GM18507 (cell line): Measurements from ENCODE around the gene THAP12.

ENCODE experiments used
- DNase-seq: peaks from one replicate; pipeline ENCODE4 v3.0.0; 2011; ENCODE audit warnings: low read depth; ENCODE audit not compliant: insufficient read length; ENCODE audit errors: extremely low spot score
- FAIRE-seq: peaks from 2 replicates; lab custom pipeline; 2011; peaks lifted over from hg19 to GRCh38; lab: Jason Lieb, UNC

THAP12 gene

GRCh38 chr11:76382209-76382608 is 1.3 kb upstream of the THAP12 start:
- DNase-seq (no peak), FAIRE-seq (no peak)

GRCh38 chr11:76380159-76380976 is 564 bp downstream of the THAP12 start:
- DNase-seq = peak; percentile 18
- FAIRE-seq = peak; percentile 21

- no peak for FAIRE-seq
- no peak for DNase-seq
Measured at GRCh38 chr11:76379807-76380158, 1.1 kb downstream of the THAP12 start.

GRCh38 chr11:76376746-76377558 is 4.0 kb downstream of the THAP12 start:
- peak; percentile 21 for FAIRE-seq
- DNase-seq = no peak

- DNase-seq = no peak
- FAIRE-seq = peak; percentile 31
Measured at GRCh38 chr11:76371170-76371569, 9.8 kb downstream of the THAP12 start.

- DNase-seq = no peak
- FAIRE-seq = no peak
Measured at GRCh38 chr11:76369406-76369805, 11.5 kb downstream of the THAP12 start.

- no peak for FAIRE-seq
Measured at GRCh38 chr11:76368490-76368889, 12.4 kb downstream of the THAP12 start.

GRCh38 chr11:76365038-76365679 is 15.8 kb downstream of the THAP12 start:
- FAIRE-seq = no peak
- DNase-seq = no peak

More at GRCh38 chr11:76368490-76368889, 12.4 kb downstream of the THAP12 start:
- DNase-seq = no peak

- no peak for FAIRE-seq
- DNase-seq = no peak
Measured at GRCh38 chr11:76362716-76363115, 18.2 kb downstream of the THAP12 start.

- FAIRE-seq (no peak), DNase-seq (no peak)
Measured at GRCh38 chr11:76361776-76362175, 19.2 kb downstream of the THAP12 start.

GRCh38 chr11:76361374-76361773 is 19.6 kb downstream of the THAP12 start:
- DNase-seq = no peak
- no peak for FAIRE-seq

GRCh38 chr11:76355172-76355571 is 25.8 kb downstream of the THAP12 start:
- no peak for FAIRE-seq
- no peak for DNase-seq

- FAIRE-seq = no peak
- DNase-seq = no peak
Measured at GRCh38 chr11:76348348-76348747, 32.6 kb downstream of the THAP12 start.

GRCh38 chr11:76347466-76347865 is 33.5 kb downstream of the THAP12 start:
- DNase-seq (no peak), FAIRE-seq (no peak)

- FAIRE-seq = no peak
- no peak for DNase-seq
Measured at GRCh38 chr11:76339221-76339620, 41.7 kb downstream of the THAP12 start.

- no peak for DNase-seq
- no peak for FAIRE-seq
Measured at GRCh38 chr11:76337923-76338322, 43.0 kb downstream of the THAP12 start.

- FAIRE-seq (no peak), DNase-seq (no peak)
Measured at GRCh38 chr11:76337469-76337868, 43.5 kb downstream of the THAP12 start.

- DNase-seq (no peak), FAIRE-seq (no peak)
Measured at GRCh38 chr11:76336597-76336996, 44.3 kb downstream of the THAP12 start.

- DNase-seq (no peak), FAIRE-seq (no peak)
Measured at GRCh38 chr11:76335842-76336241, 45.1 kb downstream of the THAP12 start.

GRCh38 chr11:76334826-76335389 is 46.0 kb downstream of the THAP12 start:
- FAIRE-seq (no peak), DNase-seq (no peak)
